A549 (cell line): ENCODE data around the gene TMEM41B. TPM values are rescaled to one million over a fixed set of nuclear protein-coding genes. Genes with fewer than 3 reads are reported as not detected.
A peak's percentile ranks its signal among the peaks of the same experiment; 100 is the strongest.

Experiments used
- ATAC-seq, 2 experiments: fragments of 200-7000 bp in 1 of 2; fragments of >200 bp in 1 of 2; cut with Nextera tagmentation in 1 of 2; cut with Tn5 transposase in 1 of 2; 3 replicates each; pipeline versions ENCODE4 v1.8.0 to v1.9.1; 2018 to 2020; ENCODE audit warnings: mild to moderate bottlenecking in 1 of 2, moderate library complexity in 1 of 2
- CTCF ChIA-PET: fragments of 300-600 bp; sonication (Branson Sonifier 250); formaldehyde crosslinking; extraction: SDS; loops from one replicate; lab custom pipeline; 2021; ENCODE audit warnings: antibody characterized with exemption, inconsistent platforms; lab: Yijun Ruan, JAX
- POLR2A ChIA-PET: fragments of 350-600 bp; formaldehyde crosslinking; extraction: SDS; loops from one replicate; lab custom pipeline; 2021; ENCODE audit warnings: antibody characterized with exemption, inconsistent platforms; lab: Yijun Ruan, JAX
- DNase-seq, 2 experiments: peaks; one replicate each; pipeline versions ENCODE4 v3.0.0 to v3.0.0-alpha.2; 2011 to 2016; ENCODE audit warnings: low read depth in 1 of 2, low spot score in 1 of 2
- FAIRE-seq: peaks from 2 replicates; lab custom pipeline; 2011; peaks lifted over from hg19 to GRCh38; lab: Jason Lieb, UNC
- H3K27ac ChIP-seq, 2 experiments: fragments of >200 bp; sonication (Bioruptor Twin); formaldehyde crosslinking; 3 replicates each; pipeline ENCODE4 v1.5.1; 2016 to 2017
- H3K4me1 ChIP-seq: fragments of >200 bp; sonication (Bioruptor Twin); formaldehyde crosslinking; 3 replicates; pipeline ENCODE4 v1.6.1; 2016
- H3K4me2 ChIP-seq: fragments of >200 bp; sonication (Bioruptor Twin); formaldehyde crosslinking; 3 replicates; pipeline ENCODE4 v1.6.1; 2016
- H3K4me3 ChIP-seq: fragments of >200 bp; sonication (Bioruptor Twin); formaldehyde crosslinking; 3 replicates; pipeline ENCODE4 v1.5.1; 2016
- H3K9me3 ChIP-seq: fragments of >200 bp; sonication (Bioruptor Twin); formaldehyde crosslinking; 3 replicates; pipeline ENCODE4 v1.6.1; 2016
- CTCF ChIP-seq: fragments of >200 bp; sonication (Bioruptor Twin); formaldehyde crosslinking; IDR thresholded peaks from 3 replicates; pipeline ENCODE4 v1.5.1; 2016
- EHF ChIP-seq: fragments of 250-450 bp; sonication (Bioruptor Pico); IDR thresholded peaks from 2 replicates; pipeline ENCODE4 v1.5.0; 2020; ENCODE audit warnings: mild to moderate bottlenecking
- HDAC2 ChIP-seq: fragments of 200-600 bp; sonication (generic); IDR thresholded peaks from 2 replicates; pipeline ENCODE4 v1.6.1; 2016
- HES2 ChIP-seq: fragments of >200 bp; sonication (Bioruptor Twin); formaldehyde crosslinking; IDR thresholded peaks from 2 replicates; pipeline ENCODE4 v1.6.1; 2016
- HOXA7 ChIP-seq: fragments of 250-450 bp; sonication (Bioruptor Pico); IDR thresholded peaks from 2 replicates; pipeline ENCODE4 v1.5.0; 2020; ENCODE audit warnings: mild to moderate bottlenecking, moderate library complexity
- HOXB13 ChIP-seq: fragments of 250-450 bp; sonication (Bioruptor Pico); IDR thresholded peaks from 2 replicates; pipeline ENCODE4 v1.5.0; 2020; ENCODE audit warnings: low read depth, mild to moderate bottlenecking, moderate library complexity
- MAFK ChIP-seq: fragments of 450-650 bp; IDR thresholded peaks from 2 replicates; pipeline ENCODE4 v1.6.1; 2014; ENCODE audit not compliant: partially characterized antibody
- MAX ChIP-seq: IDR thresholded peaks from 2 replicates; pipeline ENCODE4 v1.6.1; 2012
- NPAS2 ChIP-seq: fragments of 250-450 bp; sonication (Bioruptor Pico); IDR thresholded peaks from 2 replicates; pipeline ENCODE4 v1.8.0; 2022; ENCODE audit warnings: mild to moderate bottlenecking, moderate library complexity, borderline replicate concordance
- NR3C1 ChIP-seq: fragments of >200 bp; sonication (Bioruptor Twin); formaldehyde crosslinking; IDR thresholded peaks from 3 replicates; pipeline ENCODE4 v1.6.1; 2017
- POLR2AphosphoS2 ChIP-seq: conservative IDR thresholded peaks from 2 replicates; pipeline ENCODE4 v1.6.1; 2012; ENCODE audit warnings: low read length, improper control_type of control experiment, inconsistent platforms
- RAD21 ChIP-seq, 2 experiments: fragments of >200 bp in 1 of 2; sonication (Bioruptor Twin) in 1 of 2; formaldehyde crosslinking in 1 of 2; IDR thresholded peaks in 1 of 2; conservative IDR thresholded peaks in 1 of 2; 2 replicates in 1 of 2; 3 replicates in 1 of 2; pipeline ENCODE4 v1.6.1; 2012 to 2018; ENCODE audit warnings: inconsistent platforms in 1 of 2
- RARB ChIP-seq: fragments of 250-450 bp; sonication (Bioruptor Pico); IDR thresholded peaks from 2 replicates; pipeline ENCODE4 v1.8.0; 2021; ENCODE audit warnings: mild to moderate bottlenecking, moderate library complexity
- USF2 ChIP-seq: fragments of 450-650 bp; IDR thresholded peaks from 2 replicates; pipeline ENCODE4 v1.6.1; 2014; ENCODE audit warnings: antibody characterized with exemption
- ZSCAN20 ChIP-seq: fragments of 250-450 bp; sonication (Bioruptor Pico); IDR thresholded peaks from 2 replicates; pipeline ENCODE4 v1.8.0; 2022; ENCODE audit warnings: mild to moderate bottlenecking, moderate library complexity
- whole genome bisulfite sequencing: methylation state at CpG from one replicate; pipeline ENCODE4 v1.1.6; 2017; ENCODE audit errors: missing lambda C conversion rate; 5-methylcytosine and 5-hydroxymethylcytosine counted together
- polyA plus RNA-seq, 4 experiments: library from polyadenylated mRNA; depleted of rRNA in 3 of 4; stranded (reverse); fragments of >200 nt; fragmentation: RNase III in 1 of 4; extraction: RNeasy Plus Mini Kit Qiagen cat#74134 plus additional on column Dnase treatment in 1 of 4; gene quantifications; 2 replicates in 3 of 4; 3 replicates in 1 of 4; pipeline ENCODE4 v1.2.3, GENCODE V29; 2011 to 2017

The TMEM41B gene
- polyA plus RNA-seq, 2 of the 4 experiments (the other 2 are of a cell fraction), result 51.6 to 71.4 TPM

GRCh38 chr11:9315078-9315688 is 790 bp upstream of the TMEM41B start (continued):
- no peak for TF ChIP-seq POLR2AphosphoS2

GRCh38 chr11:9313648-9314290 is 624 bp downstream of the TMEM41B start:
- TF ChIP-seq NR3C1 (no peak), CTCF (no peak)
- FAIRE-seq, result no peak
- CTCF ChIA-PET, result interaction anchor here (0.9 to 1.2 kb wide), 4 partner anchors 8 to 193 kb away, joined by 3 to 4 read pairs (median 3); no protein-coding TSS in a partner anchor

GRCh38 chr11:9310485-9311090 is 3.8 kb downstream of the TMEM41B start:
- no peak overlapping the region for H3K27ac ChIP-seq
- ChIA-PET POLR2A (interaction anchor here (0.6 to 1.2 kb wide), 3 partner anchors 54 to 363 kb away, joined by 3 to 9 read pairs (median 6); partner anchors contain the start of gene ZNF143), CTCF (interaction anchor here (0.7 to 1.3 kb wide), 3 partner anchors 26 to 302 kb away, joined by 3 to 4 read pairs (median 4); no protein-coding TSS in a partner anchor)
- no peak for TF ChIP-seq RAD21 (conservative IDR thresholded peaks at IDR 0.05 in 1 of 2, IDR thresholded peaks at IDR 0.05 in 1 of 2)
- TF ChIP-seq, all 56 proteins: peak for 0
- ATAC-seq, result no peak
- Histone ChIP-seq H3K4me3 (no peak overlapping the region), H3K4me2 (no peak overlapping the region), H3K4me1 (peaks cover 20% of the 10 kb centered on the region), H3K9me3 (no peaks in the 10 kb centered on the region)
- no peak for DNase-seq
- 86% methylated on average over 3 of the region's 3 CpGs for WGBS
- no peak for FAIRE-seq

More at GRCh38 chr11:9313648-9314290, 624 bp downstream of the TMEM41B start:
- H3K27ac ChIP-seq, result peak overlapping the region; percentile 88 to 93
- DNase-seq (peak in 1 of 2 experiments; percentile 37), ATAC-seq (peak; percentile 38 to 43)
- H3K4me1 ChIP-seq, result peaks cover 32% of the 10 kb centered on the region
- 1% methylated on average over 27 of the region's 27 CpGs for WGBS
- POLR2A ChIA-PET, result interaction anchor here (0.8 to 2.0 kb wide), 4 partner anchors 51 to 147 kb away, joined by 3 to 9 read pairs (median 6); partner anchors contain the start of gene ZNF143
- H3K4me3 ChIP-seq, result peak overlapping the region; percentile 78
- no peaks in the 10 kb centered on the region for H3K9me3 ChIP-seq
- H3K4me2 ChIP-seq, result peak overlapping the region; percentile 78

- DNase-seq (no peak), ATAC-seq (no peak), FAIRE-seq (no peak)
- H3K9me3 ChIP-seq, result no peaks in the 10 kb centered on the region
- H3K27ac ChIP-seq, result no peak overlapping the region
- TF ChIP-seq MAFK (peak; percentile 46), MAX (no peak)
- ChIA-PET CTCF (no interaction called here), POLR2A (interaction anchor here (0.7 kb wide), 1 partner anchor 11 kb away, joined by 3 read pairs; no protein-coding TSS in a partner anchor)
- H3K4me1 ChIP-seq, result no peaks in the 10 kb centered on the region
- no peak overlapping the region for H3K4me2 ChIP-seq
- WGBS, result 77% methylated on average over 3 of the region's 3 CpGs
- H3K4me3 ChIP-seq, result no peak overlapping the region
These were observed 10.2 kb downstream of the TMEM41B start for GRCh38 chr11:9304178-9304577.

GRCh38 chr11:9302448-9302847 is 11.9 kb downstream of the TMEM41B start:
- FAIRE-seq (no peak), ATAC-seq (no peak), DNase-seq (no peak)
- Histone ChIP-seq H3K9me3 (no peaks in the 10 kb centered on the region), H3K4me1 (no peaks in the 10 kb centered on the region), H3K27ac (no peak overlapping the region), H3K4me2 (no peak overlapping the region), H3K4me3 (no peak overlapping the region)
- no peak for TF ChIP-seq USF2
- TF ChIP-seq EHF (CRISPR knock-in tag), result no peak
- TF ChIP-seq NPAS2 (CRISPR knock-in tag), result no peak
- no peak for TF ChIP-seq HDAC2
- no peak for TF ChIP-seq HOXA7
- TF ChIP-seq RARB (CRISPR knock-in tag), result no peak
- no peak for TF ChIP-seq HES2
- no peak for TF ChIP-seq HOXB13
- no peak for TF ChIP-seq ZSCAN20
- no peak for TF ChIP-seq CTCF
- ChIA-PET POLR2A (no interaction called here), CTCF (interaction anchor here (1.2 kb wide), 1 partner anchor 22 kb away, joined by 3 read pairs; no protein-coding TSS in a partner anchor)
- no CpG with 5 or more reads among the region's 3 CpGs for WGBS
